ENCODE data around the gene ANP32D.

Gene ANP32D

GRCh38 chr12:48472259-48472658 lies at the start of gene ANP32D:
Gene ANP32D, plus strand, starts transcription at chr12:48472559. Its CDS starts 106 bp downstream, at chr12:48472665.
- TF ChIP-seq CTCF (IDR thresholded peaks at IDR 0.05) = no peak

DNA sequence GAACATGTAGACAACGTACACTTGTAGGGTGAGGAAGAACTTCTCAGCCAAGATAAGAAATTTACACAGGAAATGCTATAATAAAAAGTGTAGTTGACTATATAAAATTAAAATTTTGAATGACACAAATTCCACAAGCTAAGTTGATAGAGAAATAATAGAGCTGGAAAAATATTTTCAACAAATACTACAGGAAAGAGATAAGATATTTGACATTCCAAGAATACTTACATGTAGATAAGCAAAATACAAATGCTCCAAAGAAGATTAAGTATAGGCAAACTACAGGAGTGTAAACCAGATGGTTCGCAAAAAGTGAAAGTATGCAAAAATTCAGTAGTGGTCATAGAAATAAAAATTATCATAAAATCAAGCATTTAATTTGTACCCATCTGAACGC lies 49.2 kb upstream of the ANP32D start:
- TF ChIP-seq CTCF (IDR thresholded peaks at IDR 0.05) = no peak

DNA sequence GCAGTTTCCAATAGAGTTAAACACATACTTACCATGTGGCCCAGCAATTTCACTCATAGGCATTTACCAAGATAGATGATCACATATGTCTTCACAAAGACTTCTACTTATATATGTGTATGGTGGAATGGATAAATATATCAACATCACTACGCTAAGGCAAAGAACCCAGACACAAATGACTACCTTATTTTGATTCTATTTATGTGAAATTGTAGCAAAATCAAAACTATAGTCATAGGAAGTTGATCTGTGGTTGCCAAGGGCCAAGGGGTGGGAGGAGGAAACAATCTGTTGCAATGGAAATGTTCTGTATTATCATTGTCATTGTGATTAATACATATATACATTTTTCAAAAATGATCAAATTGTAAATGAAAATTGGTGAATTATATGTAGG lies 47.7 kb upstream of the ANP32D start:
- no peak for TF ChIP-seq CTCF (IDR thresholded peaks at IDR 0.05)

DNA sequence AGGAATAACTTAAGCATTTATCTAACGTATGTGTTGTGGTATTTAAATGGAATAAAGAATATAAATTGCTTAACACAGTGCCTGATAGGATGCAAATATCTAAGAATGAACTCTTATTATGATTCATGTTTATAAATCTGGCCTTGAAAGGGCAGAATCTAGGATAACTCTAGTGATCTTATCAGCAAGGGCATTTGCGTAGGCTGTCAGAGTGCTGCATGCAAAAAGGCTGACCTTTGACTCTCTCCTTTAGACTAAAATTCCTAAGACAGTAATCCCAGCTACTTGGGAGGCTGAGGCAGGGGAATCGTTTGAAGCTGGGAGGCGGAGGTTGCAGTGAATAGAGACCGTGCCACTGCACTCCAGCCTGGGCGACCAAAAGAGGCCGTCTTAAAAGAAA lies 31.3 kb upstream of the ANP32D start:
- TF ChIP-seq CTCF (IDR thresholded peaks at IDR 0.05) = no peak

GRCh38 chr12:48442179-48442847 lies 30.0 kb upstream of the ANP32D start:
- no peak for TF ChIP-seq CTCF (IDR thresholded peaks at IDR 0.05)

DNA sequence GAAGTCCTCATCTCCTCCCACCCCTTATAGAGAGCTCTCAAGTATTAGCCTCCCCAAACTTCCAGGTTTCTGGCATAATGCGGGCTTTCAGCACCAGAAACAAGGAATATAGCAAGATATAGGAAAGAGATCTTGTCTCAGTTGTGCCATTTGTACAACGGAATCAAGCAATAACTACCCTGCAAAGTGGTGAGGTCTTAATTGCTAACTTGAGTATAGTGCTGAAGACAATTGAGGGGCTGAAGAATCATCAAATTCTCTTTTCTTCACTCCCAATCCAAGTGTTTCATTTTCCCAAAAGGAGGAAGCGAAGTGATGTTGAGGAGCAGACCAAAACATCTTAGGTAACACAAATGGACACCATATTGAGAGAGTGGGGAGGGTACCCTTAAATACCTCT lies 26.8 kb upstream of the ANP32D start:
- TF ChIP-seq CTCF (IDR thresholded peaks at IDR 0.05) = no peak

GRCh38 chr12:48446161-48446776 lies 26.1 kb upstream of the ANP32D start:
- TF ChIP-seq CTCF (IDR thresholded peaks at IDR 0.05) = no peak
